WTC11 (cell line): Measurements from ENCODE around the gene NPFFR1. TPM values are rescaled to one million over a fixed set of nuclear protein-coding genes. Genes with fewer than 3 reads are reported as not detected.

Experiments used
- ATAC-seq: fragments of 200-7000 bp; cut with Tn5 transposase; 2 replicates; pipeline ENCODE4 v1.10.0; 2021; ENCODE audit warnings: mild to moderate bottlenecking, moderate library complexity
- CTCF ChIA-PET: fragments of 300-600 bp; sonication (Branson Sonifier 250); formaldehyde crosslinking; loops from one replicate; lab custom pipeline; 2021; ENCODE audit warnings: antibody characterized with exemption; lab: Charles Lee
- POLR2A ChIA-PET: fragments of 350-600 bp; sonication (Branson Sonifier 250); formaldehyde crosslinking; loops from one replicate; lab custom pipeline; 2021; ENCODE audit warnings: antibody characterized with exemption; lab: Charles Lee
- DNase-seq: peaks from one replicate; pipeline ENCODE4 v3.0.0; 2021; ENCODE audit warnings: low spot score
- H3K27ac Mint-ChIP-seq: 2 replicates; pipeline ENCODE4 v1.8.0; 2021; ENCODE audit warnings: mixed read lengths
- H3K27me3 Mint-ChIP-seq: 2 replicates; pipeline ENCODE4 v1.8.0; 2021; ENCODE audit warnings: low read depth, mild to moderate bottlenecking, moderate library complexity, mixed read lengths
- H3K36me3 Mint-ChIP-seq: 2 replicates; pipeline ENCODE4 v1.8.0; 2021; ENCODE audit warnings: mixed read lengths
- H3K4me1 Mint-ChIP-seq: 2 replicates; pipeline ENCODE4 v1.8.0; 2022; ENCODE audit warnings: mixed read lengths
- H3K4me3 Mint-ChIP-seq: 2 replicates; pipeline ENCODE4 v1.8.0; 2021; ENCODE audit warnings: mild to moderate bottlenecking, moderate library complexity, mixed read lengths
- H3K9me3 Mint-ChIP-seq: 2 replicates; pipeline ENCODE4 v1.8.0; 2021; ENCODE audit warnings: mixed read lengths
- CBFB ChIP-seq: sonication (generic); formaldehyde crosslinking; IDR thresholded peaks from 2 replicates; pipeline ENCODE4 v1.8.1; 2022; ENCODE audit warnings: mild to moderate bottlenecking, low read depth, missing genetic modification reagents
- CREM ChIP-seq: sonication (generic); formaldehyde crosslinking; IDR thresholded peaks from 2 replicates; pipeline ENCODE4 v1.8.1; 2022; ENCODE audit warnings: mild to moderate bottlenecking, missing genetic modification reagents, moderate library complexity
- ESRRA ChIP-seq: sonication (generic); formaldehyde crosslinking; IDR thresholded peaks from 2 replicates; pipeline ENCODE4 v1.8.1; 2022; ENCODE audit warnings: mild to moderate bottlenecking, missing genetic modification reagents, borderline replicate concordance
- GRHL2 ChIP-seq: fragments of 250-450 bp; sonication (Bioruptor Pico); IDR thresholded peaks from 2 replicates; pipeline ENCODE4 v1.8.0; 2022; ENCODE audit warnings: mild to moderate bottlenecking, moderate library complexity; ENCODE audit not compliant: insufficient replicate concordance, severe bottlenecking
- GTF2I ChIP-seq: fragments of 250-450 bp; sonication (Bioruptor Pico); conservative IDR thresholded peaks from 2 replicates; pipeline ENCODE4 v1.4.0; 2021; ENCODE audit warnings: mild to moderate bottlenecking
- KAT7 ChIP-seq: sonication (generic); formaldehyde crosslinking; IDR thresholded peaks from 2 replicates; pipeline ENCODE4 v1.8.1; 2023; ENCODE audit warnings: missing genetic modification reagents, mild to moderate bottlenecking, borderline replicate concordance
- MYBL2 ChIP-seq: sonication (generic); formaldehyde crosslinking; IDR thresholded peaks from 2 replicates; pipeline ENCODE4 v1.8.1; 2023; ENCODE audit warnings: mild to moderate bottlenecking, moderate library complexity, missing genetic modification reagents
- NFATC4 ChIP-seq: fragments of 250-450 bp; sonication (Bioruptor Pico); IDR thresholded peaks from 2 replicates; pipeline ENCODE4 v1.9.0; 2021; ENCODE audit warnings: mild to moderate bottlenecking
- NFE2L1 ChIP-seq: sonication (generic); formaldehyde crosslinking; IDR thresholded peaks from 2 replicates; pipeline ENCODE4 v1.8.1; 2023; ENCODE audit warnings: missing genetic modification reagents
- TEAD1 ChIP-seq: sonication (generic); formaldehyde crosslinking; IDR thresholded peaks from 2 replicates; pipeline ENCODE4 v1.8.0; 2022; ENCODE audit warnings: mild to moderate bottlenecking, missing genetic modification reagents
- TP53 ChIP-seq: sonication (generic); formaldehyde crosslinking; IDR thresholded peaks from 2 replicates; pipeline ENCODE4 v1.8.1; 2023; ENCODE audit warnings: mild to moderate bottlenecking, missing genetic modification reagents
- ZBTB21 ChIP-seq: sonication (generic); formaldehyde crosslinking; IDR thresholded peaks from 2 replicates; pipeline ENCODE4 v1.8.1; 2023; ENCODE audit warnings: mild to moderate bottlenecking, missing genetic modification reagents, borderline replicate concordance
- ZNF263 ChIP-seq: sonication (generic); formaldehyde crosslinking; IDR thresholded peaks from 2 replicates; pipeline ENCODE4 v1.8.1; 2022; ENCODE audit warnings: low read depth, mild to moderate bottlenecking, moderate library complexity, missing genetic modification reagents
- ZNF423 ChIP-seq: fragments of 250-450 bp; sonication (Bioruptor Pico); IDR thresholded peaks from 2 replicates; pipeline ENCODE4 v2.1.2; 2022; ENCODE audit warnings: mild to moderate bottlenecking, moderate library complexity
- ZNF671 ChIP-seq: fragments of 250-450 bp; sonication (Bioruptor Pico); IDR thresholded peaks from 2 replicates; pipeline ENCODE4 v1.8.0; 2021; ENCODE audit warnings: mild to moderate bottlenecking
- total RNA-seq: library from RNA; stranded (reverse); gene quantifications from 3 replicates; pipeline ENCODE4 v1.2.3, GENCODE V29; 2021
- TF ChIP-seq, protein P1 (sequence below): fragments of 250-450 bp; sonication (Bioruptor Pico); IDR thresholded peaks from 2 replicates; pipeline ENCODE4 v1.9.0; 2021; ENCODE audit warnings: mild to moderate bottlenecking
- TF ChIP-seq, protein P2 (sequence below): sonication (generic); formaldehyde crosslinking; IDR thresholded peaks from 2 replicates; pipeline ENCODE4 v1.8.1; 2022; ENCODE audit warnings: mild to moderate bottlenecking, missing genetic modification reagents, moderate library complexity, borderline replicate concordance

NPFFR1 gene
- total RNA-seq, 1 experiment from 2014 or later = 0.04 TPM

GRCh38 chr10:70302292-70302691 is 18.5 kb upstream of the NPFFR1 start (continued):
- TF ChIP-seq CBFB (CRISPR knock-in tag) = no peak
- TF ChIP-seq CREM (CRISPR knock-in tag) = no peak
- TF ChIP-seq TEAD1 (CRISPR knock-in tag) = no peak
- TF ChIP-seq GTF2I = no peak
- TF ChIP-seq ESRRA = no peak

DNA sequence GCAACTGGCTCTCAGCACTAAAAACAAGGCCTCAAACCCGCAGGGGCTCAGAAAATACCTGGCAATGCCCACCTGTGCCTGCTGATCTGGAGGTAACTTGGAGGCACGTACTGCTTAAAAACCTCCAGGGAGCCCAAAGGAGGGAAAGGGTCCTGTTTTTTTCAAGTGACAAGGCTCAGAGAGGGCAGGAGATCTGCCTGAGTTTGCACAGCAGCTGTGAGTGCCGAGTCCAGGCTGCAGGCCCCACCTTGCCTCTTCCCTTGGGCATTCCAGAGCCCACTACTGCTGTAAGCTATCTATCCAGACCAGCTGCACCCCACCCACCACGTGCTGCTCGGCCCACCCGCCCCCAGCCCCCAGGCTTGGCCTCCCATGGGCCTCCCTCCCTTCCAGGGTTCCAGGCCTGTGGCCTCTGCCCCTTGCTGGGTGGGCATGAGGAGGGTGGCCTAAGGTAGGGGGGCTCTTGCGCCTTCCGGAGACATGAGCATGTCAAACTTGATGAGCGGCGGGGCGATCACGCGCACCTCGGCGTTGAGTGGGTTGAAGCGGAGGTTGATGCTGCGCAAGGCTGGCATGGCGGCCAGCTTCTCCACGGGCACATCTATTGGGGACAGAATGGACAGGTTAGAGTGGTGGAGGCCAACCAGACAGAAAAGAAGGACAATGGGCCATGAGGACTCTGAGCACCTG is 17.2 kb upstream of the NPFFR1 start:
- ChIA-PET CTCF (interaction anchor here (1.0 to 1.4 kb wide), 3 partner anchors 36 to 80 kb away, joined by 3 to 4 read pairs (median 4); no protein-coding TSS in a partner anchor), POLR2A (no interaction called here)
- Mint-ChIP-seq H3K27ac (no peak overlapping the region), H3K27me3 (no peaks in the 10 kb centered on the region), H3K9me3 (peaks cover 2% of the 10 kb centered on the region; the same call in 1 of the 2 replicates), H3K4me1 (no peaks in the 10 kb centered on the region), H3K36me3 (peaks cover 4% of the 10 kb centered on the region; the same call in 1 of the 2 replicates), H3K4me3 (no peak overlapping the region)
- TF ChIP-seq, protein P1, sequence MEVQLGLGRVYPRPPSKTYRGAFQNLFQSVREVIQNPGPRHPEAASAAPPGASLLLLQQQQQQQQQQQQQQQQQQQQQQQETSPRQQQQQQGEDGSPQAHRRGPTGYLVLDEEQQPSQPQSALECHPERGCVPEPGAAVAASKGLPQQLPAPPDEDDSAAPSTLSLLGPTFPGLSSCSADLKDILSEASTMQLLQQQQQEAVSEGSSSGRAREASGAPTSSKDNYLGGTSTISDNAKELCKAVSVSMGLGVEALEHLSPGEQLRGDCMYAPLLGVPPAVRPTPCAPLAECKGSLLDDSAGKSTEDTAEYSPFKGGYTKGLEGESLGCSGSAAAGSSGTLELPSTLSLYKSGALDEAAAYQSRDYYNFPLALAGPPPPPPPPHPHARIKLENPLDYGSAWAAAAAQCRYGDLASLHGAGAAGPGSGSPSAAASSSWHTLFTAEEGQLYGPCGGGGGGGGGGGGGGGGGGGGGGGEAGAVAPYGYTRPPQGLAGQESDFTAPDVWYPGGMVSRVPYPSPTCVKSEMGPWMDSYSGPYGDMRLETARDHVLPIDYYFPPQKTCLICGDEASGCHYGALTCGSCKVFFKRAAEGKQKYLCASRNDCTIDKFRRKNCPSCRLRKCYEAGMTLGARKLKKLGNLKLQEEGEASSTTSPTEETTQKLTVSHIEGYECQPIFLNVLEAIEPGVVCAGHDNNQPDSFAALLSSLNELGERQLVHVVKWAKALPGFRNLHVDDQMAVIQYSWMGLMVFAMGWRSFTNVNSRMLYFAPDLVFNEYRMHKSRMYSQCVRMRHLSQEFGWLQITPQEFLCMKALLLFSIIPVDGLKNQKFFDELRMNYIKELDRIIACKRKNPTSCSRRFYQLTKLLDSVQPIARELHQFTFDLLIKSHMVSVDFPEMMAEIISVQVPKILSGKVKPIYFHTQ = no peak
- TF ChIP-seq TP53 (CRISPR knock-in tag) = no peak
- TF ChIP-seq ZNF423 (CRISPR knock-in tag) = no peak
- TF ChIP-seq, protein P2, sequence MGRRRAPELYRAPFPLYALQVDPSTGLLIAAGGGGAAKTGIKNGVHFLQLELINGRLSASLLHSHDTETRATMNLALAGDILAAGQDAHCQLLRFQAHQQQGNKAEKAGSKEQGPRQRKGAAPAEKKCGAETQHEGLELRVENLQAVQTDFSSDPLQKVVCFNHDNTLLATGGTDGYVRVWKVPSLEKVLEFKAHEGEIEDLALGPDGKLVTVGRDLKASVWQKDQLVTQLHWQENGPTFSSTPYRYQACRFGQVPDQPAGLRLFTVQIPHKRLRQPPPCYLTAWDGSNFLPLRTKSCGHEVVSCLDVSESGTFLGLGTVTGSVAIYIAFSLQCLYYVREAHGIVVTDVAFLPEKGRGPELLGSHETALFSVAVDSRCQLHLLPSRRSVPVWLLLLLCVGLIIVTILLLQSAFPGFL (CRISPR knock-in tag) = no peak
- no peak for TF ChIP-seq MYBL2
- no peak for TF ChIP-seq ZNF263 (CRISPR knock-in tag)
- TF ChIP-seq ESRRA = no peak
- TF ChIP-seq NFATC4 (CRISPR knock-in tag) = no peak
- TF ChIP-seq GRHL2 = no peak
- no peak for TF ChIP-seq ZBTB21 (CRISPR knock-in tag)
- ATAC-seq (no peak), DNase-seq (no peak)

DNA sequence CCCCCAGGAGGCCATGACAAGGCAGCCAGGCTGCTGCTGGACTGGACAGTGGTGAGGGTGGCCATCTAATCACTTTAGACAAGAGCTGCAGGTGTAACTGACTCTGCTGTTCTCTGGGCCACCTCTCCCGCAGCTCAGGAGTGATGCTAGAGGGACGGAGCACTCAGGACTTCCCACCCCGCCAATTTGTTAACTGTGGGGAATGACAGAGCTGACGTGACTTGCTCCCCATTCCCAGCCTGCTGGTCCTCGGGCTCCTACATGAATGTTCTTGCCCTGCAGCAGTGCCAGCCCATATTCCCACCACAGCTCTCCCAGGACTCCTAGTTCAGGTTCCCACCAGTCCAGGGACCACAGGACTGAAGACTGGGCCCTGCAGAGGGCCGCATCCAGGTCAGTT is 16.7 kb upstream of the NPFFR1 start:
- TF ChIP-seq, protein P2 (CRISPR knock-in tag) = no peak
- TF ChIP-seq, protein P1 = no peak
- TF ChIP-seq GRHL2 (no peak), NFE2L1 (CRISPR knock-in tag) (no peak), TP53 (CRISPR knock-in tag) (no peak), KAT7 (CRISPR knock-in tag) (no peak), ZNF671 (CRISPR knock-in tag) (no peak)
- Mint-ChIP-seq H3K4me1 (peaks cover 3% of the 10 kb centered on the region; the same call in 1 of the 2 replicates), H3K27ac (no peak overlapping the region), H3K27me3 (no peaks in the 10 kb centered on the region), H3K4me3 (no peak overlapping the region), H3K9me3 (no peaks in the 10 kb centered on the region), H3K36me3 (peaks cover 3% of the 10 kb centered on the region; the same call in 1 of the 2 replicates)
- ChIA-PET CTCF (interaction anchor here (1.0 to 1.4 kb wide), 2 partner anchors 40 to 79 kb away, joined by 3 to 4 read pairs; no protein-coding TSS in a partner anchor), POLR2A (no interaction called here)
- DNase-seq (no peak), ATAC-seq (no peak)
